OCI-LY7 (cell line): ENCODE measurements around the gene CFH.

Experiments used
- EZH2phosphoT487 ChIP-seq: fragments of 200-600 bp; sonication (generic); IDR thresholded peaks from 2 replicates; pipeline ENCODE4 v1.6.1; 2018; ENCODE audit warnings: low read depth, borderline replicate concordance, mild to moderate bottlenecking, mixed run types, antibody characterized with exemption, low read length, moderate library complexity, mixed read lengths
- TF ChIP-seq, protein P1 (sequence below): fragments of 200-600 bp; sonication (generic); conservative IDR thresholded peaks from 2 replicates; pipeline ENCODE4 v1.5.1; 2014; ENCODE audit warnings: mild to moderate bottlenecking, antibody characterized with exemption, low read length, moderate library complexity, mixed read lengths

DNA sequence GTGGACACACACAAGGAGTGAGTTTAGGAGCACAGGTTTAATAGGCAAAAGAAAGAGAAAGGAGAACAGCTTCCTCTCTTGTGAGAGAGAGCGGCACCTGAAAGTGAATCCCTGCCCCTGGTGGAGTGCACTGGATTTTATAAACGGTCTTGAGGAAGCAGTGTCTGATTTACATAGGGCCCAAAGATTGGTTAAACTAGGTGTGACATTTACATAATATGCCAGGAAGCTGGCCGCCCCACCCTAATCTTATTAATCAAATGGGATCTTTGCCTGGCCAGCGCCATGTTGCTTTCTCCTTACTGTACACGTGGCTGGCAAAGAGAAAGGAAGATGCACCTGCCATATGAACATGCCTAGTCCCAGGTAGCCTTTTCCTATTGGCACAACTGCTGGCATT is 38.7 kb downstream of the CFH start:
- TF ChIP-seq, protein P1, sequence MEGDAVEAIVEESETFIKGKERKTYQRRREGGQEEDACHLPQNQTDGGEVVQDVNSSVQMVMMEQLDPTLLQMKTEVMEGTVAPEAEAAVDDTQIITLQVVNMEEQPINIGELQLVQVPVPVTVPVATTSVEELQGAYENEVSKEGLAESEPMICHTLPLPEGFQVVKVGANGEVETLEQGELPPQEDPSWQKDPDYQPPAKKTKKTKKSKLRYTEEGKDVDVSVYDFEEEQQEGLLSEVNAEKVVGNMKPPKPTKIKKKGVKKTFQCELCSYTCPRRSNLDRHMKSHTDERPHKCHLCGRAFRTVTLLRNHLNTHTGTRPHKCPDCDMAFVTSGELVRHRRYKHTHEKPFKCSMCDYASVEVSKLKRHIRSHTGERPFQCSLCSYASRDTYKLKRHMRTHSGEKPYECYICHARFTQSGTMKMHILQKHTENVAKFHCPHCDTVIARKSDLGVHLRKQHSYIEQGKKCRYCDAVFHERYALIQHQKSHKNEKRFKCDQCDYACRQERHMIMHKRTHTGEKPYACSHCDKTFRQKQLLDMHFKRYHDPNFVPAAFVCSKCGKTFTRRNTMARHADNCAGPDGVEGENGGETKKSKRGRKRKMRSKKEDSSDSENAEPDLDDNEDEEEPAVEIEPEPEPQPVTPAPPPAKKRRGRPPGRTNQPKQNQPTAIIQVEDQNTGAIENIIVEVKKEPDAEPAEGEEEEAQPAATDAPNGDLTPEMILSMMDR = no peak
- no peak for TF ChIP-seq EZH2phosphoT487
